Frontal cortex (tissue), 4 donors: ENCODE data around the gene ALG10B. TPM values are rescaled to one million over a fixed set of nuclear protein-coding genes. Genes with fewer than 3 reads are reported as not detected.
"Not testable (repeated sequence)": the region's sequence is repeated elsewhere in the genome, so short reads cannot be mapped to it uniquely, and the experiment has no call there.

Source experiments
- DNase-seq, 2 donors: peaks; one replicate each; pipeline ENCODE4 v3.0.0; 2012; ENCODE audit warnings: low spot score in 2 of 2
- FAIRE-seq: peaks from 2 replicates; lab custom pipeline; 2012; peaks lifted over from hg19 to GRCh38; lab: Jason Lieb, UNC
- total RNA-seq: library from RNA; depleted of rRNA; stranded (reverse); fragments of >200 nt; gene quantifications from one replicate; pipeline ENCODE4 v1.2.3, GENCODE V29; 2014
- donor health status: control.
- donor health status: control.
- donor health status: control.

ALG10B gene, protein sequence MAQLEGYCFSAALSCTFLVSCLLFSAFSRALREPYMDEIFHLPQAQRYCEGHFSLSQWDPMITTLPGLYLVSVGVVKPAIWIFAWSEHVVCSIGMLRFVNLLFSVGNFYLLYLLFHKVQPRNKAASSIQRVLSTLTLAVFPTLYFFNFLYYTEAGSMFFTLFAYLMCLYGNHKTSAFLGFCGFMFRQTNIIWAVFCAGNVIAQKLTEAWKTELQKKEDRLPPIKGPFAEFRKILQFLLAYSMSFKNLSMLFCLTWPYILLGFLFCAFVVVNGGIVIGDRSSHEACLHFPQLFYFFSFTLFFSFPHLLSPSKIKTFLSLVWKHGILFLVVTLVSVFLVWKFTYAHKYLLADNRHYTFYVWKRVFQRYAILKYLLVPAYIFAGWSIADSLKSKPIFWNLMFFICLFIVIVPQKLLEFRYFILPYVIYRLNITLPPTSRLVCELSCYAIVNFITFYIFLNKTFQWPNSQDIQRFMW
- total RNA-seq, result 11.8 TPM

GRCh38 chr12:38316391-38317129 lies at the start of gene ALG10B:
TSS of gene ALG10B (plus strand) at chr12:38316774. CDS start at chr12:38316894, 120 bp downstream.
- DNase-seq (peak; percentile 63 to 66), FAIRE-seq (peak; percentile 98)

DNA sequence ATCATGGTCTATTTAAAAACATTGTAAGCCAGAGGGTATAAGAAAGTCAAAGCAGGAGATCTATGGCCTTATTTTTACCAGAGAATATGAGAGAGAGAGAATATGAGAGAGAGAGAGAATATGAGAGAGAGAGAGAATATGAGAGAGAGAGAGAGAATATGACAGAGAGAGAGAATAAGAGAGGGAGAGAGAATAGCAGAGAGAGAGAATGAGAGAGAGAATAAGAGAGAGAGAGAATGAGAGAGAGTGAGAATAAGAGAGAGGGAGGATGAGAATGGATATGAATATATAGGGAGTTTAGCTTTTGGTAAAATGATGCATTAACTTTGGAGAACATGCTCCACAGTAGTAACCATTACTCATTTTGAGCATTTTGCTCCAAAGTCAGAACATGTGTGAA lies 48.0 kb upstream of the ALG10B start:
- DNase-seq (no peak), FAIRE-seq (no peak)

- FAIRE-seq (no peak), DNase-seq (no peak)
Observed at GRCh38 chr12:38269897-38270296, 46.7 kb upstream of the ALG10B start.

DNA sequence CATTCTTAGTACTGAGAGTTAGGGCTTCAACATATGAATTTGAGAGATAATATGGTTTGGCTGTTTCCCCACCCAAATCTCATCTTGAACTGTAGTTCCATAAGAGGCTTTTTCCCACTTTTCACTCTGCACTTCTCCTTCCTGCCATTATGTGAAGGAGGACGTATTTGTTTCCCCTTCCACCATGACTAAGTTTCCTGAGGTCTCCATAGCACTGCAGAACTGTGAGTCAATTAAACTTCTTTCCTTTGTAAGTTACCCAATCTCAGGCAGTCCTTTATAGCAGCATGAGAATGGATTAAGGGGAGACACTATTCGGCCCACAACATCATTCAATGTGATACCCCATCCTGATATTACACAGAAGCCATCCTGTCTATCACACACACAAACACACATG lies 36.8 kb upstream of the ALG10B start:
- DNase-seq, result no peak
- no peak for FAIRE-seq

- no peak for DNase-seq
- FAIRE-seq, result no peak
Observed at GRCh38 chr12:38282886-38283285, 33.7 kb upstream of the ALG10B start.

GRCh38 chr12:38289396-38289795 lies 27.2 kb upstream of the ALG10B start:
- DNase-seq, result no peak
- FAIRE-seq, result no peak

- no peak for DNase-seq
- no peak for FAIRE-seq
Observed at GRCh38 chr12:38291160-38291559, 25.4 kb upstream of the ALG10B start.

DNA sequence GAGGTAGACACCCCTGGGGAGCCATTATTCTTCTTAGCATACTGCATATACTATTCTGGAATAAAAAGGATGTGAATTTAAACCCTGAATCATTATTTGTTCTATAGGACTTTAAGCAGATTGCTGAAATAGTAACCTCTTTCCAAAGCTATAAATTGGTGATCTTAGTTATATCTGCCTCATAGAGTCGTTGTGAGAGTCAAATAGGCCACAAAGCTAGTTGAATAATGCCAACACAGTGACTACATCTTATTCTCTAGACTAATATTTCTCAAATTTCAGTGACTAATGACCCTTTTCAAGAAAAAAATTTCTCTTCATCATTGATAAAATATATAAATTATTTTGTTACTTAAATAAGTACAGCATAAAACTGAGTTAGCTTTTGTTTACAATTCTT lies 13.6 kb upstream of the ALG10B start:
- not testable (repeated sequence) for DNase-seq, FAIRE-seq

DNA sequence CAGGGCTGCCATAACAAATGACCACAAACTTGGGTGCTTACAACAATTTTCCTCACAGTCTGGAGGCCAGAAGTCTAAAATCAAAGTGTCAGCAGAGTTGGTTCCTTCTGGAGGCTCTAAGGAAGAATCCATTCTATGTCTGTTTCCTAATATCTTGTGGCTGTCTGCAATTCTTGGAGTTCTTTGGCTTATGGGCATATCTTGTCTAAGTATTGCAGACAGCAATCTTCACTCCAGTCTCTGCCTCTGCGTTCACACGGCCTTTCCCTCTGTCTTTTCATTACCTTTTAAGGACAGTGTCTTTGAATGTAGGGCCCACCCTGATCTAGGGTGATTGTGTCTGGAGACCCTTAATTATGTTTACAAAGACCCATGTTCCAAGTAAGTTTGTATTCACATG lies 5.4 kb downstream of the ALG10B start:
- FAIRE-seq, DNase-seq: not testable (repeated sequence)

- DNase-seq (no peak), FAIRE-seq (peak; percentile 28)
Observed at GRCh38 chr12:38324912-38325311, 8.3 kb downstream of the ALG10B start.

DNA sequence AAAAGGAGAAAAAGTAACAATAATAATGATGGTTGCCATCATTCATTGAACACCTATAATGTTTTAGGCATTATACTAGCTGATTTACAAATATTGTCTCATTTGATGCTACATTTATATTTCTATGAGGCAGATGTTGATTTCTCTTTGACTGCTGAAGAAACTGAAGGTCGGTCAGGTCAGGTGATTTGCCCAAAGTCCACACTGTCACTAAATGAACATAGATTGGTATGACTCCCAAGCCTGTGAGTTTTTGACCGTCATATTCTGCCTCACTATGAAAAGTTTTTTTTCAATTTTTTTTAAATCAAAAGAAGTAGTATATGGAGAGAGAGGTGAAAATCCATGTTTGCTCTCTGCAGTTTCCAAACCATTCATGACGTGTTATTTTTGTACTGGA lies 10.8 kb downstream of the ALG10B start:
- no peak for FAIRE-seq
- DNase-seq, result no peak

GRCh38 chr12:38328306-38328895 lies 11.8 kb downstream of the ALG10B start:
- DNase-seq (peak in 1 of 2 donors; percentile 5), FAIRE-seq (peak; percentile 99)

DNA sequence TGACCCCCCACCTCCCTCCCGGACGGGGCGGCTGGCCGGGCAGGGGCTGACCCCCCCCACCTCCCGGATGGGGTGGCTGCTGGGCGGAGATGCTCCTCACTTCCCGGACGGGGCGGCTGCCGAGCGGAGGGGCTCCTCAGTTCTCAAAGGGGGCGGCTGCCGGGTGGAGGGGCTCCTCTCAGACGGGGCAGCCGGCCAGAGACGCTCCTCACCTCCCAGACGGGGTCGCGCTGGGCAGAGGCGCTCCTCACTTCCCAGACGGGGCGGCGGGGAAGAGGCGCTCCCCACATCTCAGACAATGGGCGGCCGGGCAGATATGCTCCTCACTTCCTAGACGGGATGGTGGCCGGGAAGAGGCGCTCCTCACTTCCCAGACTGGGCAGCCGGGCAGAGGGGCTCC lies 13.8 kb downstream of the ALG10B start:
- FAIRE-seq, result not testable (repeated sequence)

GRCh38 chr12:38332814-38333213 lies 16.2 kb downstream of the ALG10B start:
- DNase-seq, result no peak
- no peak for FAIRE-seq

More for the DNA sequence above, 13.8 kb downstream of the ALG10B start:
- not testable (repeated sequence) for DNase-seq

DNA sequence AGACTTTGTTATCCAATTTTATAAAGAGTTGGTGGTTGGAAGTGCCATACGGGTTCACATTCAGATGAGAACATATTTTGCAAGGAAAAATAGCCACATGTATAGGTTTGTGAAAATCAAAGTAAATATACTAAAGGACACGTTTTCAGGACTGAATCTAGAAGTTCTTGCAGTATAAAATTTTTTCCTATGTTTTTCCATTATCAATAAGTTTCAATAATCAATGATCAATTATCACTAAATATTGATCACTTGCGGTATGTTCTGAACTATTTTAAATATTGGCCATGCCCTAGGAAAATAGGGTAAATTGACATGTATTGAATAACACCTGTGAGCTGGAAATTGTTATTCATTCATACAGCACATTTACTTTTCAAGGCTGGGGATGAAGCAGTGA lies 25.9 kb downstream of the ALG10B start:
- DNase-seq, result no peak
- no peak for FAIRE-seq

DNA sequence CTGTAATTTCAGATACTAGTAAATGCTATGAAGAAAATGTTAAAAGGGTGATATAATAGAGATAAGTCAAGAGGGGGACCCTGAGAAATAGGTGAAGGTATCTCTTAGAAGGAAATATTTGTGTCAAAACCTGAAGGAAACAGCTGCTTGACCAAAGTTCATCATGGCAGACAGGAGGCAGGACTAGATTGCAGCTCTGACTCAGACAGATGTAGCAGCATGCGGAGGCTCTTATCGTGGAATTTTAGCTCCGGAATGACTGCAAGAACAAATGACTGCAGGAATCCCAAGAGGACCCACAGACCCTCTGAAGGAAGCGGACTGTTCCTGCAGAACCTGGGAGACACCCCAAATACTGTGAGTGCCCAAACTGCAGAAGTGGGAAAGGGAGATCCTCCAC lies 26.7 kb downstream of the ALG10B start:
- not testable (repeated sequence) for DNase-seq, FAIRE-seq

GRCh38 chr12:38343916-38344315 lies 27.3 kb downstream of the ALG10B start:
- FAIRE-seq, result not testable (repeated sequence)

DNA sequence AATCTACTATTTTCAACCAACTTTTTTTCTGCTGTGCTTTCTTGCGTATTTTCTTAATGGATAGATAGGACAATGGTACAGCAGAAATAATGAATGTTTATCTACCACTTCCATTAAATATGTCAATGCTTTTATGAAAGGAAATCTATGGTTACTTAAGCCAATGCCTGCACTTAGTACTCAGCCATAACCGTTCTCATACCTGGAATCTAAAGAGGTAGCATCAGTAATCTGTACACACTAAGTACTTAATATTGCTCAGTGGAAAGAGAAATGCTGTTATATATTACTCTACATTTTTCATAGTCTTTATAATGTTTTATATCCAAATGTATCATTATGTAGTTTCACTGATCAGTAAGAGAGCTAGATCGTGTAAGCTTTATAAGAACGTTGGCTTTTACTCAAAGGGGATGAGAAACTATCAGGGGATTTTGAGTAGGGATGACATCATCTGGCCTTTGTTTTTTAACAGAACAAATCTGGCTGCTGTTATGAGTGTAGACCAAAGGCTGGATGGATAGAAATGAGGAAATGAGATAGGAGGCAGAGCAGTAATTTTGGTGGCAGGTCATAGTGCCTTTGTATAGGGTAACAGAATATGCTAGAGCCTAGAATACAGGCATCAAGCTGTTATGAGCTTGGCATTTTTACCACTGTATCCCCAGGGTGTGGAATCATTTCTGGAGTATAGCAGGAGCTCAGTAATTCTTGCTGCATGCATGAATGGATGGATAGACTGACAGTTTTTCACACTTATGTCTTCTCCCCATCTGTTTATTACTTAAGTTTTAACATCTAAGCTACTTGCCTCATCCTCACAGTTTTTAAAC lies 34.0 kb downstream of the ALG10B start:
- FAIRE-seq (no peak), DNase-seq (no peak)

More at GRCh38 chr12:38343916-38344315, 27.3 kb downstream of the ALG10B start:
- DNase-seq, result not testable (repeated sequence)

- FAIRE-seq, DNase-seq: not testable (repeated sequence)
Observed at GRCh38 chr12:38351175-38351508, 34.6 kb downstream of the ALG10B start.

GRCh38 chr12:38367506-38367905 lies 50.9 kb downstream of the ALG10B start:
- FAIRE-seq, result no peak
- no peak for DNase-seq
